ENCODE measurements around the gene RECQL. TPM values are rescaled to one million over a fixed set of nuclear protein-coding genes. Genes with fewer than 3 reads are reported as not detected.

Gene RECQL
- polyA plus RNA-seq, 1 donor (not counting 4 experiments of a cell fraction or from before 2014, with no cell fraction given), result 41.9 TPM

GRCh38 chr12:21509768-21510167 lies 8.3 kb upstream of the RECQL start:
- FAIRE-seq (no peak), DNase-seq (ENCODE audit: low read depth, low spot score) (no peak)
- Histone ChIP-seq H2AFZ (ENCODE audit: control insufficient read depth, low read length) (no peak overlapping the region), H3K27me3 (ENCODE audit: control insufficient read depth, extremely low read depth, insufficient read depth, low read length) (no peaks in the 10 kb centered on the region), H3K9me3 (ENCODE audit: control insufficient read depth, low read depth, low read length) (no peaks in the 10 kb centered on the region), H3K36me3 (ENCODE audit: control insufficient read depth in 2 of 2, extremely low read depth in 1 of 2, insufficient read depth in 2 of 2, low read length in 2 of 2) (peaks cover 3 to 10% of the 10 kb centered on the region in 2 experiments), H3K9me1 (ENCODE audit: control insufficient read depth, extremely low read depth, insufficient read depth, low read length) (no peaks in the 10 kb centered on the region), H3K79me2 (ENCODE audit: control insufficient read depth, insufficient read depth, low read length) (peaks cover 19% of the 10 kb centered on the region), H3K27ac (ENCODE audit: control insufficient read depth, insufficient read depth, low read length) (no peak overlapping the region), H3K9ac (ENCODE audit: control insufficient read depth, extremely low read depth, insufficient read depth, low read length) (no peak overlapping the region), H3K4me2 (ENCODE audit: control insufficient read depth, extremely low read depth, insufficient read depth, low read depth, low read length) (no peak overlapping the region), H3K4me3 (ENCODE audit: control insufficient read depth in 2 of 3, extremely low read depth in 1 of 3, insufficient read depth in 2 of 3, low read depth in 1 of 3, low read length in 3 of 3) (no peak overlapping the region), H4K20me1 (ENCODE audit: control insufficient read depth, extremely low read depth, insufficient read depth, low read length) (no peaks in the 10 kb centered on the region), H3K4me1 (ENCODE audit: control insufficient read depth, extremely low read depth, insufficient read depth, low read length) (no peaks in the 10 kb centered on the region)
- TF ChIP-seq CTCF (optimal IDR thresholded peaks at IDR 0.05 in 1 of 3, IDR thresholded peaks at IDR 0.05 in 1 of 3, conservative IDR thresholded peaks at IDR 0.05 in 1 of 3; ENCODE audit: extremely low read depth in 1 of 3, insufficient read depth in 2 of 3, low read length in 3 of 3) (no peak), EZH2 (IDR thresholded peaks at IDR 0.05; ENCODE audit: low read length) (no peak)
- dilution Hi-C loops (cut with MboI; ENCODE audit: extremely low pct_ligation_motif_present, low sequenced_read_pairs), result no loop called here

GRCh38 chr12:21507849-21508248 lies 6.4 kb upstream of the RECQL start:
- H3K4me3 ChIP-seq (ENCODE audit: control insufficient read depth in 2 of 3, extremely low read depth in 1 of 3, insufficient read depth in 2 of 3, low read depth in 1 of 3, low read length in 3 of 3), result no peak overlapping the region
- DNase-seq (ENCODE audit: low read depth, low spot score) (no peak), FAIRE-seq (no peak)
- H4K20me1 ChIP-seq (ENCODE audit: control insufficient read depth, extremely low read depth, insufficient read depth, low read length), result no peaks in the 10 kb centered on the region
- TF ChIP-seq CTCF (optimal IDR thresholded peaks at IDR 0.05 in 1 of 3, IDR thresholded peaks at IDR 0.05 in 1 of 3, conservative IDR thresholded peaks at IDR 0.05 in 1 of 3; ENCODE audit: extremely low read depth in 1 of 3, insufficient read depth in 2 of 3, low read length in 3 of 3), result no peak
- no peak for TF ChIP-seq EZH2 (IDR thresholded peaks at IDR 0.05; ENCODE audit: low read length)
- no peaks in the 10 kb centered on the region for H3K9me3 ChIP-seq (ENCODE audit: control insufficient read depth, low read depth, low read length)
- peaks cover 2% of the 10 kb centered on the region for H3K4me1 ChIP-seq (ENCODE audit: control insufficient read depth, extremely low read depth, insufficient read depth, low read length)
- H3K4me2 ChIP-seq (ENCODE audit: control insufficient read depth, extremely low read depth, insufficient read depth, low read depth, low read length), result no peak overlapping the region
- H3K79me2 ChIP-seq (ENCODE audit: control insufficient read depth, insufficient read depth, low read length), result peaks cover 38% of the 10 kb centered on the region
- dilution Hi-C loops (cut with MboI; ENCODE audit: extremely low pct_ligation_motif_present, low sequenced_read_pairs), result no loop called here
- H3K27ac ChIP-seq (ENCODE audit: control insufficient read depth, insufficient read depth, low read length), result no peak overlapping the region
- peaks cover 3 to 9% of the 10 kb centered on the region in 2 experiments for H3K36me3 ChIP-seq (ENCODE audit: control insufficient read depth in 2 of 2, extremely low read depth in 1 of 2, insufficient read depth in 2 of 2, low read length in 2 of 2)
- no peak overlapping the region for H2AFZ ChIP-seq (ENCODE audit: control insufficient read depth, low read length)
- H3K27me3 ChIP-seq (ENCODE audit: control insufficient read depth, extremely low read depth, insufficient read depth, low read length), result no peaks in the 10 kb centered on the region
- H3K9me1 ChIP-seq (ENCODE audit: control insufficient read depth, extremely low read depth, insufficient read depth, low read length), result no peaks in the 10 kb centered on the region
- no peak overlapping the region for H3K9ac ChIP-seq (ENCODE audit: control insufficient read depth, extremely low read depth, insufficient read depth, low read length)

Data from keratinocyte (primary cell).